NOMO-1 treated with DMSO at 0.1 percent for 48 hours (cell line): ENCODE results near the gene SETD6.
"Not testable (repeated sequence)": the region's sequence is repeated elsewhere in the genome, so short reads cannot be mapped to it uniquely, and the experiment has no call there.

Experiments used
- DNase-seq: peaks from one replicate; lab custom pipeline; 2025; ENCODE audit not compliant: unreplicated experiment; lab: John Stamatoyannopoulos, UW

SETD6 gene

DNA sequence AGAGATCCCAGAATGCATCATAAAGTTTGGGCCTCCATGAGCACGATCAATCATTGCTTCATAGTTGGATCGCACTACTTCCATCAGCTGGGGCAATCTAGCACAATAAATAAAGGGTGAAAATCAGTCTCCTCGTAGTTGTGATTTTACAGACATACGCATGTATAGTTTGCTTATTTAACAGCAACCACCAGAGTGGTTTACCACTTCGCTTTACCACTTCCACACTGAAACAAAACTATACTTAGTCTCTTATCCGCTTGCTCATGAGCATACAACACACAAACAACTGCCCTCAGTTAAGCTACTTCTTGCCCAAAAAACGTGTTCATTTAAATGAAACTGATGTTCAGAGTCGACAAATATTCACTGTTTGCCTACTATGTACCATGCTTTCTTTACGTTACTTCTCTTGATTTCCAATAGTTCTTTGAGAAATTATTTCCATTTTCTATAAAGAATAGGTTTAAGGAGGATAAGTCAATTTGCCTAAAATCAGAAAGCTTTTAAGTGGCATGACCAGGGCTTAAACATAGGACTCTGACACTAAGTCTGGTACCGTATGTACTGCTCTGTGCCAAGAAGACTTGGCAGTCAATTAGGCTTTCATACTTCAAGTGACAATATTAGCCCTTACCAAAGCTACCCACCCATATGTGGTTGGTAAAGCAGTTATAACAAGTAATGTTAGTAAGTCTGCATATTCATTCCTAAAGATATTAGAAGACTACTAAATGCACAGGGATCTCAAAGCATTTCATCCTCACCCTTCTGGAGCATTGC lies 22.0 kb downstream of the SETD6 start:
- DNase-seq = no peak

DNA sequence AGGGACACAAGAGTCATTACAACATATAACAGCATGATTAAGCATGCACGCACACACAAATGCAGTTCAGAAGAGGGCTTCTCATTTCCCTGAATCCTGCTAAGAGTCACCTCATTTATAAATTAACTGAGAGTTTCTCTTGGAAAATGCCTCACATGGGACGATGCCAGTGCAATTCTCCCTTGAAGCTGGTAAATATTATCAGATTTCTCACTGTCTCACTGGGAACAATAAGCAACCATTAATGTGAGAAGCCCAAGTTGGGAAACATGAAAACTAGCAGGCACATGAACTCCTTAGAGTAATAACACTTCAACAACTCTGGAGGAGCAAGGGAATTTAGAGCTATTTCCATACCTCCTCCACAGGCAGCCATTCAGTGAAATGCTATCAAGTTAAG lies 26.4 kb downstream of the SETD6 start:
- DNase-seq = no peak

- no peak for DNase-seq
Observed at GRCh38 chr16:58542291-58542690, 27.0 kb downstream of the SETD6 start.

DNA sequence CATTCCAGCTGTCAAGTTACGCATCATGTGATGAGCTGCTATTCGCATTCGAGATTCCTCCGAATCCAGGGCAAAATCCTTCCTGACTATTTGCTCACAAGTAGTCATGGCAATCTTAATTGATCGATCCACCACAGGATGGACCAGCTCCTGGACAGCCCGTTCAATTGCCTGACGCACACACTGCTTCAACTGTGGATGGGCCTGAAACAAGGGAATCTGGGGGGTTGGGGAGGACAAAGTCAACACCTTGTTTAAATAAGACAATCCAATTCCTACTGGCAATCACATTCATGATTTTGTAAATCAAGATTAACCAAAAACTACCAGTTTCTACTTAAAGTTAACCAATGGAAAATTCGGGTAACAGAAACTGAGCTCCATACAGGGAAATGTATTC lies 28.4 kb downstream of the SETD6 start:
- DNase-seq = no peak

- DNase-seq = no peak
Observed at GRCh38 chr16:58548378-58548777, 33.1 kb downstream of the SETD6 start.

GRCh38 chr16:58551496-58551895 lies 36.2 kb downstream of the SETD6 start:
- DNase-seq = no peak

- DNase-seq = no peak
Observed at GRCh38 chr16:58556678-58557077, 41.4 kb downstream of the SETD6 start.

DNA sequence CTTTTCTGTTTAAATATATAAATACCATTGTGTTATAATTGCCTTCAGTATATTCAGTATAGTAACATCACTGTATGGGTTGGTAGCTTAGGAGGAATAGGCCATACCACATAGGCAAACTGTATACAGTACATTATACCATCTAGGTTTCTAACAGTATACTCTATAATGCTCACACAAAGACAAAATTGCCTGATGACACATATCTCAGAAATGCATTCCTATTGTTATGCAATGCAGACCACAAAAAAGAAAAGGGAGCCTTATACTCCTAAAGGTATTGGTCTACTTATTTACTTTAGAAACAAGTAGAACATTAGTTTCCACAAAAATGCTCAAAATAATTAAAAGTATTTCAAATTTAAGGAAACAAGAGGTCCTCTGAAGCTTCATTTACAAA lies 47.9 kb downstream of the SETD6 start:
- no peak for DNase-seq

- DNase-seq = no peak
Observed at GRCh38 chr16:58563775-58564174, 48.5 kb downstream of the SETD6 start.

DNA sequence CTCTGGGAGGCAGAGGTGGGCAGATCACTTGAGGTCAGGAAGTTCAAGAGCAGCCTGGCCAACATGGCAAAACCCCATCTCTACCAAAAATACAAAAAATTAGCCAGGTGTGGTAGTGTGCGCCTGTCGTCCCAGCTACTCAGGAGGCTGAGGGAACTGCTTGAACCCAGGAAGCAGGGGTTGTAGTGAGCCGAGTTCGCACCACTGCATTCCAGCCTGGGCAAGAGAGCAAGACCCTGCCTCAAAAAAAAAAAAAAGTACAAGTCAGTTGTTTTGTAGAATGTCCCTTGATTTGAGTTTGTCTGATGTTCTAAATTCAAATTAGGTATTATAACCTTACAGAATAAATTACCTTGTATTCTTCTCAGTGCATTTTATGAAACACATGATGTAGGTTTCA lies 50.4 kb downstream of the SETD6 start:
- not testable (repeated sequence) for DNase-seq
